ENCODE data around the gene CD177. TPM values are rescaled to one million over a fixed set of nuclear protein-coding genes. Genes with fewer than 3 reads are reported as not detected.

Gene CD177
- total RNA-seq: not detected

GRCh38 chr19:43353606-43354304 lies at the start of gene CD177:
Gene CD177 (plus strand): TSS chr19:43353686. CDS start chr19:43353715, 29 bp downstream.
- H3K36me3 Mint-ChIP-seq (ENCODE audit: low read depth): no peaks in the 10 kb centered on the region
- H3K4me1 Mint-ChIP-seq: peaks cover 9% of the 10 kb centered on the region
- H3K27me3 Mint-ChIP-seq: peaks cover 20% of the 10 kb centered on the region
- H3K9me3 Mint-ChIP-seq: no peaks in the 10 kb centered on the region
- ATAC-seq (replicated peaks): no peak
- H3K4me3 Mint-ChIP-seq: no peak within 1 kb of the TSS
- H3K27ac Mint-ChIP-seq: no peak within 1 kb of the TSS

GRCh38 chr19:43305642-43306041 lies 47.8 kb upstream of the CD177 start:
- H3K27me3 Mint-ChIP-seq: peaks cover 29% of the 10 kb centered on the region
- H3K4me3 Mint-ChIP-seq: no peak overlapping the region
- no peaks in the 10 kb centered on the region for H3K36me3 Mint-ChIP-seq (ENCODE audit: low read depth)
- H3K9me3 Mint-ChIP-seq: no peaks in the 10 kb centered on the region
- no peak for ATAC-seq (replicated peaks)
- H3K4me1 Mint-ChIP-seq: no peaks in the 10 kb centered on the region
- no peak overlapping the region for H3K27ac Mint-ChIP-seq

- Mint-ChIP-seq H3K36me3 (ENCODE audit: low read depth) (no peaks in the 10 kb centered on the region), H3K27ac (no peak overlapping the region), H3K4me1 (no peaks in the 10 kb centered on the region), H3K27me3 (peaks cover 29% of the 10 kb centered on the region), H3K9me3 (no peaks in the 10 kb centered on the region), H3K4me3 (no peak overlapping the region)
- no peak for ATAC-seq (replicated peaks)
Observed at GRCh38 chr19:43306097-43306496, 47.4 kb upstream of the CD177 start.

GRCh38 chr19:43308244-43308815 lies 45.2 kb upstream of the CD177 start:
- H3K27me3 Mint-ChIP-seq: peaks cover 27% of the 10 kb centered on the region
- ATAC-seq (replicated peaks): no peak
- H3K9me3 Mint-ChIP-seq: no peaks in the 10 kb centered on the region
- H3K4me1 Mint-ChIP-seq: no peaks in the 10 kb centered on the region
- H3K36me3 Mint-ChIP-seq (ENCODE audit: low read depth): no peaks in the 10 kb centered on the region
- H3K27ac Mint-ChIP-seq: no peak overlapping the region
- H3K4me3 Mint-ChIP-seq: no peak overlapping the region

GRCh38 chr19:43309466-43309865 lies 44.0 kb upstream of the CD177 start:
- H3K4me3 Mint-ChIP-seq: no peak overlapping the region
- no peaks in the 10 kb centered on the region for H3K9me3 Mint-ChIP-seq
- ATAC-seq (replicated peaks): no peak
- H3K27me3 Mint-ChIP-seq: peaks cover 31% of the 10 kb centered on the region
- no peaks in the 10 kb centered on the region for H3K36me3 Mint-ChIP-seq (ENCODE audit: low read depth)
- H3K27ac Mint-ChIP-seq: no peak overlapping the region
- H3K4me1 Mint-ChIP-seq: no peaks in the 10 kb centered on the region

- ATAC-seq (replicated peaks): no peak
Observed at GRCh38 chr19:43310221-43310620, 43.3 kb upstream of the CD177 start.

GRCh38 chr19:43311256-43311655 lies 42.2 kb upstream of the CD177 start:
- no peaks in the 10 kb centered on the region for H3K36me3 Mint-ChIP-seq (ENCODE audit: low read depth)
- H3K27ac Mint-ChIP-seq: no peak overlapping the region
- no peak for ATAC-seq (replicated peaks)
- no peaks in the 10 kb centered on the region for H3K9me3 Mint-ChIP-seq
- no peak overlapping the region for H3K4me3 Mint-ChIP-seq
- peaks cover 38% of the 10 kb centered on the region for H3K27me3 Mint-ChIP-seq
- no peaks in the 10 kb centered on the region for H3K4me1 Mint-ChIP-seq

More at GRCh38 chr19:43310221-43310620, 43.3 kb upstream of the CD177 start:
- Mint-ChIP-seq H3K4me3 (no peak overlapping the region), H3K4me1 (no peaks in the 10 kb centered on the region), H3K36me3 (ENCODE audit: low read depth) (no peaks in the 10 kb centered on the region), H3K9me3 (no peaks in the 10 kb centered on the region), H3K27ac (no peak overlapping the region), H3K27me3 (peaks cover 34% of the 10 kb centered on the region)

- ATAC-seq (replicated peaks): no peak
- no peak overlapping the region for H3K27ac Mint-ChIP-seq
- no peaks in the 10 kb centered on the region for H3K9me3 Mint-ChIP-seq
- no peaks in the 10 kb centered on the region for H3K36me3 Mint-ChIP-seq (ENCODE audit: low read depth)
- no peaks in the 10 kb centered on the region for H3K4me1 Mint-ChIP-seq
- H3K4me3 Mint-ChIP-seq: no peak overlapping the region
- H3K27me3 Mint-ChIP-seq: peaks cover 42% of the 10 kb centered on the region
Observed at GRCh38 chr19:43311706-43312105, 41.8 kb upstream of the CD177 start.

- Mint-ChIP-seq H3K4me3 (no peak overlapping the region), H3K36me3 (ENCODE audit: low read depth) (no peaks in the 10 kb centered on the region), H3K9me3 (no peaks in the 10 kb centered on the region), H3K27me3 (peaks cover 27% of the 10 kb centered on the region), H3K4me1 (no peaks in the 10 kb centered on the region), H3K27ac (no peak overlapping the region)
- ATAC-seq (replicated peaks): no peak
Observed at GRCh38 chr19:43313711-43314495, 39.6 kb upstream of the CD177 start.

- no peaks in the 10 kb centered on the region for H3K9me3 Mint-ChIP-seq
- H3K27me3 Mint-ChIP-seq: peaks cover 15% of the 10 kb centered on the region
- no peak overlapping the region for H3K4me3 Mint-ChIP-seq
- ATAC-seq (replicated peaks): no peak
- H3K27ac Mint-ChIP-seq: no peak overlapping the region
- H3K4me1 Mint-ChIP-seq: no peaks in the 10 kb centered on the region
- no peaks in the 10 kb centered on the region for H3K36me3 Mint-ChIP-seq (ENCODE audit: low read depth)
Observed at GRCh38 chr19:43315851-43316250, 37.6 kb upstream of the CD177 start.

GRCh38 chr19:43316591-43317319 lies 36.7 kb upstream of the CD177 start:
- no peak for ATAC-seq (replicated peaks)
- Mint-ChIP-seq H3K4me1 (no peaks in the 10 kb centered on the region), H3K36me3 (ENCODE audit: low read depth) (no peaks in the 10 kb centered on the region), H3K27ac (no peak overlapping the region), H3K27me3 (peaks cover 15% of the 10 kb centered on the region), H3K9me3 (no peaks in the 10 kb centered on the region), H3K4me3 (no peak overlapping the region)

GRCh38 chr19:43318203-43318602 lies 35.3 kb upstream of the CD177 start:
- Mint-ChIP-seq H3K9me3 (no peaks in the 10 kb centered on the region), H3K4me1 (no peaks in the 10 kb centered on the region)

GRCh38 chr19:43318796-43319314 lies 34.6 kb upstream of the CD177 start:
- Mint-ChIP-seq H3K36me3 (ENCODE audit: low read depth) (no peaks in the 10 kb centered on the region), H3K9me3 (no peaks in the 10 kb centered on the region), H3K27ac (no peak overlapping the region), H3K4me1 (no peaks in the 10 kb centered on the region), H3K4me3 (no peak overlapping the region), H3K27me3 (peaks cover 14% of the 10 kb centered on the region)
- ATAC-seq (replicated peaks): no peak

More at GRCh38 chr19:43318203-43318602, 35.3 kb upstream of the CD177 start:
- Mint-ChIP-seq H3K27ac (no peak overlapping the region), H3K36me3 (ENCODE audit: low read depth) (no peaks in the 10 kb centered on the region), H3K27me3 (peaks cover 18% of the 10 kb centered on the region), H3K4me3 (no peak overlapping the region)
- no peak for ATAC-seq (replicated peaks)

- Mint-ChIP-seq H3K27ac (no peak overlapping the region), H3K9me3 (no peaks in the 10 kb centered on the region), H3K36me3 (ENCODE audit: low read depth) (no peaks in the 10 kb centered on the region), H3K4me1 (no peaks in the 10 kb centered on the region), H3K4me3 (no peak overlapping the region), H3K27me3 (peaks cover 10% of the 10 kb centered on the region)
- no peak for ATAC-seq (replicated peaks)
Observed at GRCh38 chr19:43320546-43320945, 32.9 kb upstream of the CD177 start.
